MM.1S (cell line): ENCODE measurements around the gene GFI1B.

Experiments
- EZH2 ChIP-seq: fragments of 300-600 bp; sonication (generic); optimal IDR thresholded peaks from 2 replicates; pipeline ENCODE3; 2017; ENCODE audit warnings: low read depth, mild to moderate bottlenecking, antibody characterized with exemption, low read length, mixed read lengths
- TF ChIP-seq, protein P1 (sequence below): fragments of 300-600 bp; sonication (generic); IDR thresholded peaks from 2 replicates; pipeline ENCODE4 v1.5.1; 2016; ENCODE audit warnings: antibody characterized with exemption, low read length, mixed read lengths

- TF ChIP-seq, protein P1, sequence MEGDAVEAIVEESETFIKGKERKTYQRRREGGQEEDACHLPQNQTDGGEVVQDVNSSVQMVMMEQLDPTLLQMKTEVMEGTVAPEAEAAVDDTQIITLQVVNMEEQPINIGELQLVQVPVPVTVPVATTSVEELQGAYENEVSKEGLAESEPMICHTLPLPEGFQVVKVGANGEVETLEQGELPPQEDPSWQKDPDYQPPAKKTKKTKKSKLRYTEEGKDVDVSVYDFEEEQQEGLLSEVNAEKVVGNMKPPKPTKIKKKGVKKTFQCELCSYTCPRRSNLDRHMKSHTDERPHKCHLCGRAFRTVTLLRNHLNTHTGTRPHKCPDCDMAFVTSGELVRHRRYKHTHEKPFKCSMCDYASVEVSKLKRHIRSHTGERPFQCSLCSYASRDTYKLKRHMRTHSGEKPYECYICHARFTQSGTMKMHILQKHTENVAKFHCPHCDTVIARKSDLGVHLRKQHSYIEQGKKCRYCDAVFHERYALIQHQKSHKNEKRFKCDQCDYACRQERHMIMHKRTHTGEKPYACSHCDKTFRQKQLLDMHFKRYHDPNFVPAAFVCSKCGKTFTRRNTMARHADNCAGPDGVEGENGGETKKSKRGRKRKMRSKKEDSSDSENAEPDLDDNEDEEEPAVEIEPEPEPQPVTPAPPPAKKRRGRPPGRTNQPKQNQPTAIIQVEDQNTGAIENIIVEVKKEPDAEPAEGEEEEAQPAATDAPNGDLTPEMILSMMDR: no peak
- TF ChIP-seq EZH2: no peak
These were observed 30.7 kb upstream of the GFI1B start for GRCh38 chr9:132947756-132948155.
